ENCODE data around the gene BRAP.

GRCh38 chr12:111602348-111602747 is 83.4 kb downstream of the BRAP start:
- TF ChIP-seq CTCF (IDR thresholded peaks at IDR 0.05) = no peak
- TF ChIP-seq POLR2A (IDR thresholded peaks at IDR 0.05) = no peak
- TF ChIP-seq POLR2AphosphoS5 (IDR thresholded peaks at IDR 0.05) = no peak
- no peak for TF ChIP-seq EP300 (IDR thresholded peaks at IDR 0.05)
